HEK293 (cell line): ENCODE results near the gene FBXW2.

Experiments
- CTCF ChIP-seq: fragments of 450-650 bp; formaldehyde crosslinking; IDR thresholded peaks from 2 replicates; pipeline ENCODE4 v1.5.1; 2016; ENCODE audit warnings: missing biosample characterization, missing genetic modification characterization
- PRDM10 ChIP-seq: fragments of 450-650 bp; formaldehyde crosslinking; IDR thresholded peaks from 2 replicates; pipeline ENCODE4 v1.5.1; 2016; ENCODE audit warnings: missing biosample characterization, missing genetic modification characterization
- REST ChIP-seq: fragments of 450-650 bp; formaldehyde crosslinking; IDR thresholded peaks from 2 replicates; pipeline ENCODE4 v1.5.1; 2016; ENCODE audit warnings: missing biosample characterization, missing genetic modification characterization
- SP2 ChIP-seq: fragments of 450-650 bp; formaldehyde crosslinking; IDR thresholded peaks from 2 replicates; pipeline ENCODE4 v1.5.1; 2016; ENCODE audit warnings: missing biosample characterization, missing genetic modification characterization
- YY1 ChIP-seq: fragments of 450-650 bp; formaldehyde crosslinking; IDR thresholded peaks from 2 replicates; pipeline ENCODE4 v1.5.1; 2018; ENCODE audit warnings: missing biosample characterization, missing genetic modification characterization
- ZBTB20 ChIP-seq: fragments of 450-650 bp; formaldehyde crosslinking; IDR thresholded peaks from 2 replicates; pipeline ENCODE4 v1.5.1; 2016; ENCODE audit warnings: missing biosample characterization, missing genetic modification characterization
- ZNF132 ChIP-seq: fragments of 450-650 bp; formaldehyde crosslinking; IDR thresholded peaks from 2 replicates; pipeline ENCODE4 v1.5.1; 2017; ENCODE audit warnings: missing biosample characterization, missing genetic modification characterization, borderline replicate concordance
- ZNF138 ChIP-seq: fragments of 450-650 bp; formaldehyde crosslinking; IDR thresholded peaks from 2 replicates; pipeline ENCODE4 v1.5.1; 2016; ENCODE audit warnings: missing biosample characterization, missing genetic modification characterization, borderline replicate concordance
- ZNF560 ChIP-seq: fragments of 450-650 bp; formaldehyde crosslinking; IDR thresholded peaks from 2 replicates; pipeline ENCODE4 v1.5.1; 2017; ENCODE audit warnings: missing biosample characterization, missing genetic modification characterization, borderline replicate concordance
- ZNF777 ChIP-seq: fragments of 450-650 bp; formaldehyde crosslinking; IDR thresholded peaks from 2 replicates; pipeline ENCODE4 v1.5.1; 2017; ENCODE audit warnings: missing biosample characterization, missing genetic modification characterization, borderline replicate concordance

GRCh38 chr9:120765910-120766425 is 27.2 kb downstream of the FBXW2 start:
- TF ChIP-seq YY1 (tag by site-specific recombination) (no peak), CTCF (tag by site-specific recombination) (no peak), ZBTB20 (tag by site-specific recombination) (no peak), REST (tag by site-specific recombination) (no peak), ZNF777 (tag by site-specific recombination) (no peak), ZNF132 (tag by site-specific recombination) (no peak), PRDM10 (tag by site-specific recombination) (no peak), ZNF138 (tag by site-specific recombination) (no peak), ZNF560 (tag by site-specific recombination) (no peak), SP2 (tag by site-specific recombination) (no peak)
